ENCODE measurements around the gene GALNTL6.

DNA sequence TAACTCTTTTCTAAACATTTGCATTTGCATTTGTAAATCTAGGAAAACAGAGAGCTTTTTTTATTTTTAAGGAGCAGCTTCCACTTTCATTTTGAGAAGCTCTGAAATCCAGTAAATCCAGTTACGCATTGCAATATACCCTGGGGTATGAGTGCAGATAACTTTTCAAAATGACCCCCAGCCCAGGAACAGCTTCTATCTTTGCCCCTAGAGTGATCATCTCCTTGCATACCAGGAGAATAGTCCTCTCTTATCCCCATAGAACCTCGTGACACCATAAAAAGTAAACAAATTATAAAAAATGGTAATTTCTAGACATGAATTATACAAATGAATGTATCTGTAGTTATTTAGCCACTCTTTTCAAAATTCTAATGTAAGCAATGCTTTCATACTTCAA lies 1063.2 kb downstream of the GALNTL6 start:
- TF ChIP-seq POLR2A (IDR thresholded peaks at IDR 0.05) (no peak), CTCF (IDR thresholded peaks at IDR 0.05) (no peak)

Data from lower leg skin (tissue), 3 donors.